ENCODE results near the gene REXO4.

- TF ChIP-seq INSM2 (tag by site-specific recombination; IDR thresholded peaks at IDR 0.05) (no peak), ZNF133 (tag by site-specific recombination; IDR thresholded peaks at IDR 0.05) (no peak), ZNF302 (tag by site-specific recombination; IDR thresholded peaks at IDR 0.05; ENCODE audit: low read depth) (no peak), CTCF (tag by site-specific recombination; IDR thresholded peaks at IDR 0.05) (no peak), ZNF274 (IDR thresholded peaks at IDR 0.05; ENCODE audit: low read length) (no peak), ZNF274 (tag by site-specific recombination; IDR thresholded peaks at IDR 0.05; ENCODE audit: borderline replicate concordance) (no peak)
Measured at GRCh38 chr9:133402689-133403088, 15.1 kb downstream of the REXO4 start.

All from HEK293 (cell line).